A549 (cell line): ENCODE measurements around the gene CAP2.

Experiments used
- ATOH8 ChIP-seq: fragments of 250-450 bp; sonication (Bioruptor Pico); IDR thresholded peaks from 2 replicates; pipeline ENCODE4 v1.5.0; 2020; ENCODE audit warnings: low read depth, mild to moderate bottlenecking, moderate library complexity
- CHD2 ChIP-seq: fragments of 150-350 bp; IDR thresholded peaks from 2 replicates; pipeline ENCODE4 v1.6.1; 2014; ENCODE audit warnings: low read length; ENCODE audit not compliant: partially characterized antibody
- CTCF ChIP-seq: fragments of >200 bp; sonication (Bioruptor Twin); formaldehyde crosslinking; IDR thresholded peaks from 3 replicates; pipeline ENCODE4 v1.5.1; 2016
- FOSL2 ChIP-seq, 2 experiments: fragments of 450-650 bp in 1 of 2; fragments of >200 bp in 1 of 2; sonication (Bioruptor Twin) in 1 of 2; formaldehyde crosslinking; IDR thresholded peaks; 2 replicates each; pipeline versions ENCODE4 v1.5.0 to v1.6.1; 2016 to 2020; ENCODE audit warnings: mild to moderate bottlenecking in 1 of 2, moderate library complexity in 1 of 2
- POLR2A ChIP-seq: IDR thresholded peaks from 2 replicates; pipeline ENCODE4 v1.6.1; 2012; ENCODE audit warnings: mild to moderate bottlenecking, low read length

GRCh38 chr6:17454316-17455005, 61.1 kb downstream of the CAP2 start:
- TF ChIP-seq CTCF (no peak), POLR2A (no peak), FOSL2 (IDR thresholded peaks at IDR 0.05) (no peak), FOSL2 (CRISPR knock-in tag; IDR thresholded peaks at IDR 0.05) (no peak), CHD2 (no peak), ATOH8 (CRISPR knock-in tag) (no peak)
